SK-N-SH (cell line): ENCODE data around the gene ADAP1. TPM values are rescaled to one million over a fixed set of nuclear protein-coding genes. Genes with fewer than 3 reads are reported as not detected.
A peak's percentile ranks its signal among the peaks of the same experiment; 100 is the strongest.

Experiments
- CTCF ChIA-PET: fragments of 300-600, 350-600 bp; formaldehyde crosslinking; extraction: SDS; loops from one replicate; lab custom pipeline; 2021; lab: Yijun Ruan, JAX
- POLR2A ChIA-PET: fragments of 350-600 bp; sonication (Branson Sonifier 250); formaldehyde crosslinking; extraction: SDS; loops from one replicate; lab custom pipeline; 2020; ENCODE audit warnings: antibody characterized with exemption, inconsistent platforms; lab: Yijun Ruan, JAX
- DNase-seq: peaks from one replicate; pipeline ENCODE4 v3.0.0; 2012
- H2AFZ ChIP-seq: fragments of 200-600 bp; sonication (generic); 2 replicates; pipeline ENCODE4 v1.8.1; 2016; ENCODE audit warnings: antibody characterized with exemption, mild to moderate bottlenecking, low read depth
- H3F3A ChIP-seq: fragments of 200-600 bp; sonication (generic); replicated peaks from 2 replicates; pipeline ENCODE3; 2016; ENCODE audit warnings: antibody characterized with exemption, mild to moderate bottlenecking; ENCODE audit not compliant: insufficient read depth
- H3K27ac ChIP-seq, 2 experiments: fragments of 200-500 bp in 1 of 2; fragments of 200-600 bp in 1 of 2; sonication (Bioruptor generic) in 1 of 2; sonication (generic), shearing (Covaris generic) in 1 of 2; 2 replicates each; pipeline versions ENCODE4 v1.5.1 to v1.6.1; 2014 to 2016; ENCODE audit warnings: low read depth in 2 of 2, inconsistent platforms in 1 of 2, low read length in 1 of 2, mild to moderate bottlenecking in 1 of 2, mixed read lengths in 1 of 2
- H3K27me3 ChIP-seq: fragments of 200-600 bp; sonication (generic), shearing (Covaris generic); 2 replicates; pipeline ENCODE4 v1.6.1; 2016; ENCODE audit warnings: mixed run types; ENCODE audit not compliant: insufficient read depth
- H3K36me3 ChIP-seq, 2 experiments: fragments of 200-500 bp in 1 of 2; fragments of 200-600 bp in 1 of 2; sonication (Bioruptor generic) in 1 of 2; sonication (generic) in 1 of 2; replicated peaks in 1 of 2; 2 replicates each; pipeline versions ENCODE3 to v1.5.1; 2014 to 2016; ENCODE audit warnings: low read length in 1 of 2, mild to moderate bottlenecking in 1 of 2; ENCODE audit not compliant: insufficient read depth in 2 of 2, control insufficient read depth in 1 of 2
- H3K4me1 ChIP-seq, 2 experiments: fragments of 200-500 bp in 1 of 2; fragments of 200-600 bp in 1 of 2; sonication (Bioruptor generic) in 1 of 2; sonication (generic), shearing (Covaris generic) in 1 of 2; 2 replicates each; pipeline versions ENCODE4 v1.5.1 to v1.6.1; 2014 to 2016; ENCODE audit warnings: low read depth in 1 of 2, low read length in 1 of 2, mixed run types in 1 of 2; ENCODE audit not compliant: insufficient read depth in 2 of 2, control insufficient read depth in 1 of 2
- H3K4me2 ChIP-seq: fragments of 200-600 bp; sonication (generic), shearing (Covaris generic); 2 replicates; pipeline ENCODE4 v1.6.1; 2017; ENCODE audit warnings: mixed run types
- H3K4me3 ChIP-seq, 2 experiments: fragments of 200-500 bp in 1 of 2; fragments of 200-600 bp in 1 of 2; sonication (Bioruptor generic) in 1 of 2; sonication (generic), shearing (Covaris generic) in 1 of 2; 2 replicates each; pipeline versions ENCODE4 v1.5.1 to v1.8.1; 2014 to 2016; ENCODE audit warnings: low read depth in 2 of 2, inconsistent platforms in 1 of 2, low read length in 1 of 2, mild to moderate bottlenecking in 1 of 2, mixed read lengths in 1 of 2, moderate library complexity in 1 of 2
- H3K79me2 ChIP-seq: fragments of 200-600 bp; sonication (generic); 2 replicates; pipeline ENCODE4 v1.8.1; 2017; ENCODE audit warnings: mild to moderate bottlenecking; ENCODE audit not compliant: insufficient read depth
- H3K9ac ChIP-seq: fragments of 200-600 bp; sonication (generic); 2 replicates; pipeline ENCODE4 v1.6.1; 2017; ENCODE audit warnings: mixed run types
- H3K9me2 ChIP-seq: fragments of 200-600 bp; sonication (generic); 2 replicates; pipeline ENCODE4 v1.6.1; 2017; ENCODE audit warnings: mixed run types
- H3K9me3 ChIP-seq: fragments of 200-600 bp; sonication (generic); 2 replicates; pipeline ENCODE4 v1.6.1; 2017; ENCODE audit warnings: mixed run types, mild to moderate bottlenecking, moderate library complexity
- H4K20me1 ChIP-seq: fragments of 200-600 bp; sonication (generic); 2 replicates; pipeline ENCODE4 v1.6.1; 2017; ENCODE audit warnings: mild to moderate bottlenecking, mixed run types; ENCODE audit not compliant: insufficient read depth
- EP300 ChIP-seq, 2 experiments: IDR thresholded peaks; 2 replicates each; pipeline versions ENCODE4 v1.4.0 to v1.6.1; 2012; ENCODE audit warnings: borderline replicate concordance in 1 of 2, low read depth in 1 of 2, low read length in 1 of 2
- FOSL2 ChIP-seq: IDR thresholded peaks from 2 replicates; pipeline ENCODE4 v1.4.0; 2012; ENCODE audit warnings: low read depth, mild to moderate bottlenecking, moderate library complexity, borderline replicate concordance
- FOXM1 ChIP-seq: IDR thresholded peaks from 2 replicates; pipeline ENCODE4 v1.4.0; 2012; ENCODE audit warnings: low read depth, mild to moderate bottlenecking
- GATA2 ChIP-seq: sonication (generic); formaldehyde crosslinking; IDR thresholded peaks from 2 replicates; pipeline ENCODE4 v1.5.0; 2020; ENCODE audit warnings: mild to moderate bottlenecking, missing genetic modification reagents
- MAX ChIP-seq: IDR thresholded peaks from 2 replicates; pipeline ENCODE4 v1.4.0; 2012; ENCODE audit warnings: low read depth
- MEF2A ChIP-seq: IDR thresholded peaks from 2 replicates; pipeline ENCODE4 v1.4.0; 2012; ENCODE audit warnings: low read depth, borderline replicate concordance
- MXI1 ChIP-seq: IDR thresholded peaks from 2 replicates; pipeline ENCODE4 v1.6.1; 2012; ENCODE audit warnings: mild to moderate bottlenecking, low read depth, low read length, improper control_type of control experiment
- RCOR1 ChIP-seq: fragments of 150-350 bp; IDR thresholded peaks from 2 replicates; pipeline ENCODE4 v1.6.1; 2017; ENCODE audit warnings: antibody characterized with exemption, low read length
- RFX5 ChIP-seq: IDR thresholded peaks from 2 replicates; pipeline ENCODE4 v1.6.1; 2012; ENCODE audit warnings: mild to moderate bottlenecking, improper control_type of control experiment, low read length
- SIN3A ChIP-seq: IDR thresholded peaks from 2 replicates; pipeline ENCODE4 v1.6.1; 2012; ENCODE audit warnings: low read depth, mild to moderate bottlenecking, low read length, moderate library complexity, borderline replicate concordance
- USF1 ChIP-seq: IDR thresholded peaks from 2 replicates; pipeline ENCODE4 v1.4.0; 2012; ENCODE audit warnings: low read depth, borderline replicate concordance
- WGBS: methylation state at CpG from one replicate; pipeline ENCODE4 v1.1.6; 2017; ENCODE audit warnings: low lambda C conversion rate; 5-methylcytosine and 5-hydroxymethylcytosine counted together
- polyA plus RNA-seq, 3 experiments: library from polyadenylated mRNA; depleted of rRNA; stranded (reverse); fragments of >200 nt; gene quantifications; 2 replicates each; pipeline ENCODE4 v1.2.3, GENCODE V29; 2012

The ADAP1 gene
- polyA plus RNA-seq, 1 of the 3 experiments (the other 2 are of a cell fraction): 3.2 TPM

- TF ChIP-seq MXI1 (peak; percentile 83), FOXM1 (no peak), EP300 (IDR thresholded peaks at IDR 0.05; ENCODE audit: borderline replicate concordance in 1 of 2, low read depth in 1 of 2, low read length in 1 of 2) (no peak), USF1 (no peak), RCOR1 (peak; percentile 57; the same call in 1 of the 2 replicates), MEF2A (no peak), GATA2 (CRISPR knock-in tag) (peak; percentile 27; the same call in 1 of the 2 replicates)
- Histone ChIP-seq H3K27ac (peak overlapping the region in 1 of 2 experiments; percentile 84; a peak in 2 of 4 replicates), H3K4me1 (peaks cover 0 to 23% of the 10 kb centered on the region in 2 experiments; a peak in 1 of 4 replicates), H3K9me3 (no peaks in the 10 kb centered on the region), H3K27me3 (no peaks in the 10 kb centered on the region), H4K20me1 (no peaks in the 10 kb centered on the region), H3K79me2 (peaks cover 5% of the 10 kb centered on the region; the same call in 1 of the 2 replicates), H2AFZ (no peak overlapping the region), H3K9me2 (no peaks in the 10 kb centered on the region), H3F3A (no peaks in the 10 kb centered on the region), H3K9ac (no peak overlapping the region), H3K4me3 (no peak overlapping the region), H3K36me3 (peaks cover 69 to 71% of the 10 kb centered on the region in 2 experiments), H3K4me2 (no peak overlapping the region)
- WGBS: 64% methylated on average over 6 of the region's 6 CpGs
- CTCF ChIA-PET: interaction anchor here (0.8 to 14.6 kb wide), 8 partner anchors 10 to 545 kb away, joined by 3 to 123 read pairs (median 5); no protein-coding TSS in a partner anchor
- DNase-seq: peak; percentile 85
- POLR2A ChIA-PET: interaction anchor here (1.1 kb wide), 1 partner anchor 12 kb away, joined by 3 read pairs; no protein-coding TSS in a partner anchor
Measured at GRCh38 chr7:862157-862556, 92.3 kb downstream of the ADAP1 start.

GRCh38 chr7:861222-861621, 93.3 kb downstream of the ADAP1 start:
- peak overlapping the region in 1 of 2 experiments; percentile 84; a peak in 2 of 4 replicates for H3K27ac ChIP-seq
- POLR2A ChIA-PET: interaction anchor here (0.8 kb wide), 1 partner anchor 93 kb away, joined by 3 read pairs; no protein-coding TSS in a partner anchor

GRCh38 chr7:860149-860548, 94.3 kb downstream of the ADAP1 start:
- no peaks in the 10 kb centered on the region for H4K20me1 ChIP-seq
- H2AFZ ChIP-seq: no peak overlapping the region
- no peaks in the 10 kb centered on the region for H3K9me3 ChIP-seq
- no peaks in the 10 kb centered on the region for H3K9me2 ChIP-seq
- H3K4me1 ChIP-seq: peaks cover 0 to 19% of the 10 kb centered on the region in 2 experiments; a peak in 1 of 4 replicates
- H3K79me2 ChIP-seq: peaks cover 5% of the 10 kb centered on the region; the same call in 1 of the 2 replicates
- H3K27me3 ChIP-seq: no peaks in the 10 kb centered on the region
- H3K9ac ChIP-seq: no peak overlapping the region
- H3K36me3 ChIP-seq: peaks cover 65 to 77% of the 10 kb centered on the region in 2 experiments
- TF ChIP-seq MAX: no peak
- TF ChIP-seq RFX5: no peak
- TF ChIP-seq EP300 (IDR thresholded peaks at IDR 0.05; ENCODE audit: borderline replicate concordance in 1 of 2, low read depth in 1 of 2, low read length in 1 of 2): no peak
- no peak for TF ChIP-seq FOSL2
- 95% methylated on average over 21 of the region's 21 CpGs for WGBS
- ChIA-PET POLR2A (no interaction called here), CTCF (interaction anchor here (1.6 to 14.6 kb wide), 2 partner anchors 12 to 74 kb away, joined by 10 to 123 read pairs; no protein-coding TSS in a partner anchor)
- no peak overlapping the region for H3K4me2 ChIP-seq
- DNase-seq: no peak
- no peak overlapping the region for H3K4me3 ChIP-seq
- no peak overlapping the region for H3K27ac ChIP-seq
- no peaks in the 10 kb centered on the region for H3F3A ChIP-seq

More at GRCh38 chr7:861222-861621, 93.3 kb downstream of the ADAP1 start:
- Histone ChIP-seq H3K4me2 (no peak overlapping the region), H3K9me2 (no peaks in the 10 kb centered on the region), H2AFZ (no peak overlapping the region), H3K36me3 (peaks cover 68 to 74% of the 10 kb centered on the region in 2 experiments), H3K9me3 (no peaks in the 10 kb centered on the region), H3K27me3 (no peaks in the 10 kb centered on the region), H3K4me1 (peaks cover 0 to 19% of the 10 kb centered on the region in 2 experiments; a peak in 1 of 4 replicates), H3K79me2 (peaks cover 5% of the 10 kb centered on the region; the same call in 1 of the 2 replicates), H3K9ac (no peak overlapping the region), H3F3A (no peaks in the 10 kb centered on the region), H3K4me3 (no peak overlapping the region), H4K20me1 (no peaks in the 10 kb centered on the region)
- DNase-seq: no peak
- CTCF ChIA-PET: interaction anchor here (0.8 to 14.6 kb wide), 4 partner anchors 11 to 75 kb away, joined by 3 to 123 read pairs (median 5); no protein-coding TSS in a partner anchor
- 95% methylated on average over 9 of the region's 9 CpGs for WGBS
- TF ChIP-seq SIN3A: no peak
- no peak for TF ChIP-seq MXI1
